Measurements from ENCODE around the gene CSNK2A1.

CSNK2A1 gene

GRCh38 chr20:440148-440547, 103.4 kb downstream of the CSNK2A1 start:
- Histone ChIP-seq H3K27me3 (ENCODE audit: control insufficient read depth, insufficient read depth, low read length) (peaks cover 13% of the 10 kb centered on the region), H3K4me3 (ENCODE audit: low read depth, low read length) (no peak overlapping the region), H3K9me3 (ENCODE audit: control insufficient read depth, insufficient read depth, low read length) (no peaks in the 10 kb centered on the region), H3K36me3 (ENCODE audit: control insufficient read depth, insufficient read depth, low read length) (peaks cover 45% of the 10 kb centered on the region), H3K9ac (ENCODE audit: low read depth, low read length) (no peak overlapping the region), H3K4me1 (ENCODE audit: control insufficient read depth, insufficient read depth, low read length) (peaks cover under 1% of the 10 kb centered on the region)

- no peak overlapping the region for H3K9ac ChIP-seq (ENCODE audit: low read depth, low read length)
These were observed 104.8 kb downstream of the CSNK2A1 start for GRCh38 chr20:438571-439469.

GRCh38 chr20:437787-438486, 105.7 kb downstream of the CSNK2A1 start:
- H3K4me1 ChIP-seq (ENCODE audit: control insufficient read depth, insufficient read depth, low read length) = peaks cover 2% of the 10 kb centered on the region
- H3K9me3 ChIP-seq (ENCODE audit: control insufficient read depth, insufficient read depth, low read length) = no peaks in the 10 kb centered on the region
- no peak overlapping the region for H3K9ac ChIP-seq (ENCODE audit: low read depth, low read length)
- H3K36me3 ChIP-seq (ENCODE audit: control insufficient read depth, insufficient read depth, low read length) = peaks cover 45% of the 10 kb centered on the region
- peaks cover 21% of the 10 kb centered on the region for H3K27me3 ChIP-seq (ENCODE audit: control insufficient read depth, insufficient read depth, low read length)
- no peak overlapping the region for H3K4me3 ChIP-seq (ENCODE audit: low read depth, low read length)

More at GRCh38 chr20:438571-439469, 104.8 kb downstream of the CSNK2A1 start:
- Histone ChIP-seq H3K36me3 (ENCODE audit: control insufficient read depth, insufficient read depth, low read length) (peaks cover 45% of the 10 kb centered on the region), H3K9me3 (ENCODE audit: control insufficient read depth, insufficient read depth, low read length) (no peaks in the 10 kb centered on the region), H3K4me3 (ENCODE audit: low read depth, low read length) (no peak overlapping the region), H3K4me1 (ENCODE audit: control insufficient read depth, insufficient read depth, low read length) (peaks cover 2% of the 10 kb centered on the region), H3K27me3 (ENCODE audit: control insufficient read depth, insufficient read depth, low read length) (peaks cover 17% of the 10 kb centered on the region)

- H3K4me3 ChIP-seq (ENCODE audit: low read depth, low read length) = no peak overlapping the region
- peaks cover 2% of the 10 kb centered on the region for H3K4me1 ChIP-seq (ENCODE audit: control insufficient read depth, insufficient read depth, low read length)
- H3K9me3 ChIP-seq (ENCODE audit: control insufficient read depth, insufficient read depth, low read length) = no peaks in the 10 kb centered on the region
- H3K9ac ChIP-seq (ENCODE audit: low read depth, low read length) = no peak overlapping the region
- H3K36me3 ChIP-seq (ENCODE audit: control insufficient read depth, insufficient read depth, low read length) = peaks cover 40% of the 10 kb centered on the region
- peaks cover 21% of the 10 kb centered on the region for H3K27me3 ChIP-seq (ENCODE audit: control insufficient read depth, insufficient read depth, low read length)
These were observed 107.1 kb downstream of the CSNK2A1 start for GRCh38 chr20:436476-436875.

- Histone ChIP-seq H3K4me1 (ENCODE audit: control insufficient read depth, insufficient read depth, low read length) (peaks cover 2% of the 10 kb centered on the region), H3K27me3 (ENCODE audit: control insufficient read depth, insufficient read depth, low read length) (peaks cover 21% of the 10 kb centered on the region), H3K9ac (ENCODE audit: low read depth, low read length) (no peak overlapping the region), H3K36me3 (ENCODE audit: control insufficient read depth, insufficient read depth, low read length) (peaks cover 36% of the 10 kb centered on the region), H3K4me3 (ENCODE audit: low read depth, low read length) (no peak overlapping the region), H3K9me3 (ENCODE audit: control insufficient read depth, insufficient read depth, low read length) (no peaks in the 10 kb centered on the region)
These were observed 108.0 kb downstream of the CSNK2A1 start for GRCh38 chr20:435558-435957.

- peaks cover 33% of the 10 kb centered on the region for H3K36me3 ChIP-seq (ENCODE audit: control insufficient read depth, insufficient read depth, low read length)
- peaks cover 2% of the 10 kb centered on the region for H3K4me1 ChIP-seq (ENCODE audit: control insufficient read depth, insufficient read depth, low read length)
- peaks cover 21% of the 10 kb centered on the region for H3K27me3 ChIP-seq (ENCODE audit: control insufficient read depth, insufficient read depth, low read length)
These were observed 108.8 kb downstream of the CSNK2A1 start for GRCh38 chr20:434661-435419.

GRCh38 chr20:434221-434620, 109.4 kb downstream of the CSNK2A1 start:
- H3K27me3 ChIP-seq (ENCODE audit: control insufficient read depth, insufficient read depth, low read length) = peaks cover 21% of the 10 kb centered on the region
- H3K4me3 ChIP-seq (ENCODE audit: low read depth, low read length) = peak overlapping the region; percentile 9
- H3K4me1 ChIP-seq (ENCODE audit: control insufficient read depth, insufficient read depth, low read length) = peaks cover 2% of the 10 kb centered on the region
- H3K9ac ChIP-seq (ENCODE audit: low read depth, low read length) = no peak overlapping the region
- peaks cover 34% of the 10 kb centered on the region for H3K36me3 ChIP-seq (ENCODE audit: control insufficient read depth, insufficient read depth, low read length)
- no peaks in the 10 kb centered on the region for H3K9me3 ChIP-seq (ENCODE audit: control insufficient read depth, insufficient read depth, low read length)

More at GRCh38 chr20:434661-435419, 108.8 kb downstream of the CSNK2A1 start:
- Histone ChIP-seq H3K4me3 (ENCODE audit: low read depth, low read length) (peak overlapping the region; percentile 9), H3K9ac (ENCODE audit: low read depth, low read length) (no peak overlapping the region), H3K9me3 (ENCODE audit: control insufficient read depth, insufficient read depth, low read length) (no peaks in the 10 kb centered on the region)

- Histone ChIP-seq H3K4me1 (ENCODE audit: control insufficient read depth, insufficient read depth, low read length) (peaks cover 2% of the 10 kb centered on the region), H3K9ac (ENCODE audit: low read depth, low read length) (no peak overlapping the region), H3K27me3 (ENCODE audit: control insufficient read depth, insufficient read depth, low read length) (peaks cover 21% of the 10 kb centered on the region), H3K9me3 (ENCODE audit: control insufficient read depth, insufficient read depth, low read length) (no peaks in the 10 kb centered on the region), H3K4me3 (ENCODE audit: low read depth, low read length) (no peak overlapping the region), H3K36me3 (ENCODE audit: control insufficient read depth, insufficient read depth, low read length) (peaks cover 29% of the 10 kb centered on the region)
These were observed 110.2 kb downstream of the CSNK2A1 start for GRCh38 chr20:433300-433975.

- Histone ChIP-seq H3K9ac (ENCODE audit: low read depth, low read length) (no peak overlapping the region), H3K27me3 (ENCODE audit: control insufficient read depth, insufficient read depth, low read length) (peaks cover 21% of the 10 kb centered on the region), H3K4me3 (ENCODE audit: low read depth, low read length) (no peak overlapping the region), H3K4me1 (ENCODE audit: control insufficient read depth, insufficient read depth, low read length) (peaks cover 2% of the 10 kb centered on the region), H3K36me3 (ENCODE audit: control insufficient read depth, insufficient read depth, low read length) (peaks cover 25% of the 10 kb centered on the region), H3K9me3 (ENCODE audit: control insufficient read depth, insufficient read depth, low read length) (no peaks in the 10 kb centered on the region)
These were observed 110.8 kb downstream of the CSNK2A1 start for GRCh38 chr20:432677-433299.

- peaks cover 2% of the 10 kb centered on the region for H3K4me1 ChIP-seq (ENCODE audit: control insufficient read depth, insufficient read depth, low read length)
- peaks cover 21% of the 10 kb centered on the region for H3K27me3 ChIP-seq (ENCODE audit: control insufficient read depth, insufficient read depth, low read length)
- H3K9me3 ChIP-seq (ENCODE audit: control insufficient read depth, insufficient read depth, low read length) = no peaks in the 10 kb centered on the region
- H3K9ac ChIP-seq (ENCODE audit: low read depth, low read length) = no peak overlapping the region
- H3K36me3 ChIP-seq (ENCODE audit: control insufficient read depth, insufficient read depth, low read length) = peaks cover 26% of the 10 kb centered on the region
- H3K4me3 ChIP-seq (ENCODE audit: low read depth, low read length) = no peak overlapping the region
These were observed 111.4 kb downstream of the CSNK2A1 start for GRCh38 chr20:432208-432607.

Measured in iPS-15b (cell line).